Measurements from ENCODE around the gene TLE7.

- no peak for TF ChIP-seq POLR2A (IDR thresholded peaks at IDR 0.05)
- TF ChIP-seq CTCF (IDR thresholded peaks at IDR 0.05): no peak
Measured at GRCh38 chr16:71383054-71383773, 58.6 kb downstream of the TLE7 start.
